Epidermal melanocyte (primary cell): ENCODE data around the gene PMM2.
"Not testable (repeated sequence)": the region's sequence is repeated elsewhere in the genome, so short reads cannot be mapped to it uniquely, and the experiment has no call there.

Experiments
- DNase-seq: peaks from one replicate; pipeline ENCODE4 v3.0.0; 2011; ENCODE audit warnings: low spot score; ENCODE audit not compliant: insufficient read length

PMM2 gene

GRCh38 chr16:8797364-8798173 lies at the start of gene PMM2, which contains the start of gene TMEM186:
TSS of gene PMM2 (plus strand) at chr16:8797839. CDS start at chr16:8797883, 44 bp downstream.
TSS of gene TMEM186 (minus strand) at chr16:8797639. CDS start at chr16:8797614, 25 bp downstream.
- peak; percentile 96 for DNase-seq

DNA sequence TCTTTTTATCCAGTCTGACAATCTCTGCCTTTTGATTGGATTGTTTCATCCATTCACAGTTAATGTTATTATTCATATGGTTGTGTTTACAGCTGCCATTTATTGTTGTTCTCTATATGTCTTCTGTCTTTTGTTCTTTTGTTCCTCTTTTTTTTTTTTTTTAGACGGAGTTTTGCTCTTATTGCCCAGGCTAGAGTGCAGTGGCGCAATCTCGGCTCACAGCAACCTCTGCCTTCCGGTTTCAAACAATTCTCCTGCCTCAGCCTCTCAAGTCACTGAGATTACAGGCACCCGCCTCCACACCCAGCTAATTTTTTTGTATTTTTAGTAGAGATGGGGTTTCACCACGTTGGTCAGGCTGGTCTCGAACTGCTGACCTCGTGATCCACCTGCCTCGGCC lies 48.7 kb upstream of the PMM2 start:
- not testable (repeated sequence) for DNase-seq

DNA sequence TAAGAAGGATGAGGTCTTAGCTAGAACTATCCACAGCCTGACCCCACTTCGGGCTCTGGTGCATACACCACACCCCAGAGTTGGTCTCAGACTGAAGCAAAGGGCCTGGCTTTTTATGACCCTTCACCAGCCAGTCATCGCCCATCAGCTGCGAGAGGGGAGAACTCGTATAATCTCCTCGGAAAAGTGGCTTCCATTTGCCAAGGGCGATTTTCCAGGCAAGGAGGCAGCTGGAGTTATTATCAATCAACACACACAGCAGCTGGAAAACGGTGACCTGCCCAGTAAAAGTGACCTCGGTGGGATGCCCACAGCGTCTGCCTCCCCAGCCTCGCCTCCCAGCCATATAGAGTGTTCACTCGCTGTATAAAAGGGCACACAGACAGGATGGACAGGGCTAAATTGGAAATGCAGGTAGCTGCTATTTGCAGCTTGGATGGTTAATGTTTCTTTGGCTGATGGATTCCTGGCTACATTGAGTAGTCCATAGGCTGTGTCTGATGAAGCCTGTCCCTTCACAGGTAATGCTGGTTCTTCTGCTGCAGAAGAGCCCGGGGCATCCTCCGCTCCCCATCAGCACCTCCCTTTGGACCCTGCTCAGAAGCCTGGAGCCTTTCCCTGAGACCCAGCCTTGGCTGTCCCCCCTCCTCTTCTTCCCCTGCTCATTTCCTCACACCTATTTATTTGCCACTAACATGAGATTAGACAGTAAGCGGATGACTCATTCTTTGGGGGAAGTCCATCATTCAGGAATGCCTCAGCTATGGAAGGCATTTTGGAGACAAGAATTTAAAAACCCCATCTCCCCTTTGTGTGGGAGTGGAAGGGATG lies 45.9 kb upstream of the PMM2 start:
- DNase-seq, result no peak

- no peak for DNase-seq
These were observed 44.9 kb upstream of the PMM2 start for GRCh38 chr16:8752706-8753105.

DNA sequence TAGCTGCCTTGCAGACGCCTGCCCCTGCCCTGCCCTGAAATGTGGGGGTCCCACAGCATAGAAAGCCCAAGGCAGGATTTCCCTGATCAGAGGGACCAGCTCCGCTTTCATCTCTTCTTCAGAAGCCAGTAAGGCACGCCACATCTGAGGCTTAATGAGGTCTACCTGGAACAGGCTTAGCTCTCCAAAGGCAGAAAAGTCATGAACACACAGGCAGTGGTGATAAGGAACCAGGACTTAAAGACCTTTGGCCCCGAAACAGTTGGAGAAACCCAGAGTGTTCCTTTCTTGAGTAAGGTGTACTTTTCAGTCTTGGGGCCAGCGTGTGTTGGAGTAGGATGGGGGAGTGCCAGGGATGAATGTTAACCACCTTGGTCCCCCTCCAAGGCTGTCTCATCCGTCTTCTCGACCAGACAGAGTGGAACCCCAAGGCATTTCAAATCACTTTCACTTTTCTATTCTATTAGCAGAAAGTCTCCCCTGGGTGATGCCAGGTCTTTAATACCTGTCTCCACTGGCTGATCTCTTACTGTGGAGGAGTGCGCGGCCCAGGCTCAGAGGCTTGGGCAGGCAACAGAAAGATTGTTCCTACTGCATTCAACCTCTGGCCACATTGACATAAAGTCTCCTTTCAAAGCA lies 44.1 kb upstream of the PMM2 start:
- DNase-seq, result no peak

DNA sequence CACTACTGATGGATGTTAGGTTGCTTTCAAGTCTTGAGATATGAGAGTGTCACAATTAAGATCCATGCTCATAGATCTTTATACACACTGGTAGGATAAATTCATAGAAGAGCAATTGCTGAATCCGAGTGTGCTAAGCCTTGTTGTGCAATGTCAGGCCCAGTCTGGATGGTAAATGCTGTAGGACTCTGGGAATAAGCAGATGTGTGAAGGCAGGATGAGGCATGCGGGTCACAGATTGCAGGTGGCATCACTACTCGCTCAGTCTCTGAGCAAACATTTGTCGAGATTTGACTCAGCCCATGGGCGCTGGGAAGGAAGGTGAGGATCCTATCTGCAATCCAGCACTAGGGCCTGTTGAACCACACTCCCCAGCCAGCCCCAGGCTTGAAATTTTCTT lies 40.9 kb upstream of the PMM2 start:
- DNase-seq, result no peak

- no peak for DNase-seq
These were observed 39.6 kb upstream of the PMM2 start for GRCh38 chr16:8758022-8758421.

- no peak for DNase-seq
These were observed 37.6 kb upstream of the PMM2 start for GRCh38 chr16:8760021-8760420.

- no peak for DNase-seq
These were observed 36.6 kb upstream of the PMM2 start for GRCh38 chr16:8761078-8761477.

DNA sequence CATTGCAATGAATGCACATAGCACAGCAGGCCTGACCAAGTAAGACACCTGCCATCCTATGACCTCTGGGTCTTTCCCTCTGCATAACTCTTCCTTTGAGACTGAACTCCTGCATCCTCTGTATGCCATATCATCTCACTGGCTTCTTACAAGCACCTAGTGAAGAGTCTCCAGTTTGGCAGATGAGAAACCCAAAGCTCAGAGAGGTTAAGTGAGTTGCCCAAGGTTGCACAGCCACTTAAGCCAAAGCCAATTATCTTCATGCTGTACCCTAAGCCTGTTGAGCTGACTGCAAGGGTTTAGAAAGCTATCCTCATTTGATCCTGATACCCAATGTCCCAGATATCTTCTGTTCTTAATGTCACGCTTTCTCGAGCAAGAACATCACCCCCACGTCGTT lies 35.4 kb upstream of the PMM2 start:
- no peak for DNase-seq

GRCh38 chr16:8763083-8763482 lies 34.6 kb upstream of the PMM2 start:
- DNase-seq, result no peak

DNA sequence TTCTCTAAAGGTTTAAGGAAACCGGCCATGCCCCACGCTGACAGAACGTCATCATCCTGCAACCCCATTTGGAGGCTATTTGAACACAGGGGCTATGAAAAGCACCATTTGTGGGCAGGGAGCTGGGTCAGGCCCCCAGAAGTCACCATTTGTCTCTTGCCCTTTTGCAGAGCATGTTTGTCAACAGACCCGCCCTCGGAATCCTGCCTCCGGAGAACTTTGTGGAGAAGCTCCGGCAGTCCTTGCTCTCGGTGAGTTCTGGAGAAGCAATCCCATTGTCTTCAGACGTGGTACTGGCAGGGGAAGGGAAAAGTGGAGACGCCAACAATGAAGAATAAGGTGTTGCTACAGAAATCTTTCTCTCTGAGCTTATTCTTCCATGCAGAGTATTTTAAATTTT lies 33.7 kb upstream of the PMM2 start:
- no peak for DNase-seq

GRCh38 chr16:8764525-8765250 lies 33.0 kb upstream of the PMM2 start:
- DNase-seq, result no peak

GRCh38 chr16:8767176-8767575 lies 30.5 kb upstream of the PMM2 start:
- DNase-seq, result no peak

GRCh38 chr16:8768283-8768682 lies 29.4 kb upstream of the PMM2 start:
- DNase-seq, result no peak

DNA sequence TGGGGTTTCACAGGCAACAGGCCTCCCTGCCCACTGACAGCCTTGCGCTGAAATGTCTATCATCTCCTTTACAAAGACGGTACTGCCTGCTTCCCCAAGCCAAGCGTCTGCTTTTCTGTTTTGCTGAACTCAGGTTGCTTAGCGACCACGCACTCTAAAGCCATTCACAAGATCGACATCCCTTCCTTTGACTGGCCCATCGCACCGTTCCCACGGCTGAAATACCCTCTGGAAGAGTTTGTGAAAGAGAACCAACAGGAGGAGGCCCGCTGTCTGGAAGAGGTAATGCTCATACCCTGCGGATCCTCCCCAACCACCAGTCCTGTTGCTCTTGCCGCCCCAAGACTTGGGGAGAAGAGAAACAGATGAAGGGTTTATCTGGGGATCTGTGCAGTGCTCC lies 28.9 kb upstream of the PMM2 start:
- DNase-seq, result no peak

GRCh38 chr16:8773537-8773936 lies 24.1 kb upstream of the PMM2 start:
- DNase-seq, result no peak

DNA sequence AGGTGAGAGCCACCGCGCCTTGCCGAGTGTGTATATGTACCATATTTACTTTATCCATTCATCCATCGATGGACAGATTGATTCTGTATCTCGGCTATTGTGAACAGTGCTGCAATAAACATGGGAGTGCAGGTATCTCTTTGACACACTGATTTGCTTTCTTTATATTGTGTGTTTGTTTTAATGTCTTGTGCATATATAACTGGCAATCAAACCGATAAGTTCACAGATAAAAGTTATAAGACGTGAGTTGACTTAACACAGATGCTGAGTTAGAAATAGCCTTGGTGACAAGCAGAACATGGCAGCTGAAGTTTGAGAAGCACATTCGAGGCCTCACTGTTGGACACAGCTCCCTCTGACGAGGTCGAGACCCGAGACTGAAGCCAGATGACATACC lies 23.4 kb upstream of the PMM2 start:
- no peak for DNase-seq

GRCh38 chr16:8775359-8775758 lies 22.3 kb upstream of the PMM2 start:
- no peak for DNase-seq

DNA sequence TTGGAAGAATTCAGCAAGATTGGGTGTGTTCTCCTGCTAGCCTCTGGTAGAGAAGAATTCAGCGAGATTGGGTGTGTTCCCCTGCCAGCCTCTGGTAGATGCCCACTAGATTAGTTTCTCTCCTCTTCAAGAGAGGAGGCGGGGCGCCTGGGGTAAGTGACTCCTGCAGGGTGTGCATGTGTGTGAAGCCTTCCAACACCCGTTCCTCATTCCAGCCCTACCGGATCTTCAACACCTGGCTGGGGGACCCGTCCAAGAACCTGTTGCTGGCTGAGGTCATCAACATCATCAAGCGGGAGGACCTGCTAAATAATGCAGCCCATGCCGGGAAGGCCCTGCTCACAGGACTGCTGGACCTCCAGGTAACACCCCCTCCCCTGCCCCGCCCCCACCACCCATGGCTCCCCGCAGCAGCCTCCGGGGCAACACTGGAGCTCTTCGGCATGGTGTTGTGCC lies 21.5 kb upstream of the PMM2 start:
- DNase-seq, result no peak

DNA sequence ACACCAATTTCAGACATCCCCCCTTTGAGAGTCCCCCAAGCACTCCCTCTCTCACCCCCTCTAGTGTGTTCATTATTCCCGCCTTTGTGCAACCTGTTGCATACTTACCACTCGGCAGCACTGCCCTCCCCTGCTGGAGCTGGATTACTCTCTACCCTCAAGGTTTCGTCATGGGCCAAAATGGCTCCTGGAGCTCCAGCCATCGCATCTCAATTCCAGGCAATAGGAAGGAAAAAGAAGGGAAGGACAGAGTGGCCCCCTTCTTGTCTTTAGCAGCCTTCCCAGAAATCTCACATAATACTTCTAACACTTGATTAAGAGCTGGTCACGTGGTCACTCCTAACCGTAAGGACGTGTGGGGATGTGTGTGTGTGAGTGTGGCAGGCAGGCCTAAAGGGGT lies 20.4 kb upstream of the PMM2 start:
- no peak for DNase-seq
